Panc1 (cell line): Measurements from ENCODE around the gene FBXO47. TPM values are rescaled to one million over a fixed set of nuclear protein-coding genes. Genes with fewer than 3 reads are reported as not detected.

Experiments
- ATAC-seq: fragments of 200-7000 bp; cut with Tn5 transposase; 2 replicates; pipeline ENCODE4 v1.9.1; 2020; ENCODE audit warnings: mild to moderate bottlenecking, moderate library complexity
- BruUV-seq: library from RNA; stranded (reverse); fragments of 400-500 nt; replicated peaks from 2 replicates; lab custom pipeline; 2021; lab: Mats Ljungman, UMichigan
- CTCF ChIA-PET: fragments of 300-600 bp; sonication (Branson Sonifier 250); formaldehyde crosslinking; loops from one replicate; lab custom pipeline; 2022; ENCODE audit warnings: antibody characterized with exemption; lab: Charles Lee
- POLR2A ChIA-PET: fragments of 300-600 bp; sonication (Branson Sonifier 250); formaldehyde crosslinking; loops from one replicate; lab custom pipeline; 2022; ENCODE audit warnings: antibody characterized with exemption; lab: Charles Lee
- DNase-seq: peaks from one replicate; pipeline ENCODE4 v3.0.0-alpha.2; 2010; ENCODE audit warnings: low read depth, low spot score
- H3K27ac ChIP-seq: 2 replicates; pipeline ENCODE4 v1.5.1; 2011; ENCODE audit warnings: mild to moderate bottlenecking, low read length, inconsistent platforms
- H3K27me3 ChIP-seq: fragments of 200-500 bp; sonication (Bioruptor generic); 2 replicates; pipeline ENCODE4 v1.6.0; 2014; ENCODE audit warnings: low read length, inconsistent platforms; ENCODE audit not compliant: control insufficient read depth, insufficient read depth
- H3K36me3 ChIP-seq: fragments of 200-500 bp; sonication (Bioruptor generic); 2 replicates; pipeline ENCODE4 v1.5.1; 2014; ENCODE audit warnings: inconsistent platforms, mild to moderate bottlenecking, low read length, moderate library complexity; ENCODE audit not compliant: control insufficient read depth, insufficient read depth
- H3K4me1 ChIP-seq: 2 replicates; pipeline ENCODE4 v1.5.1; 2011; ENCODE audit warnings: inconsistent platforms, mild to moderate bottlenecking, low read length, moderate library complexity; ENCODE audit not compliant: control insufficient read depth, insufficient read depth
- H3K4me3 ChIP-seq, 2 experiments: 2 replicates each; pipeline ENCODE4 v1.5.1; 2011 to 2012; ENCODE audit warnings: low read depth in 2 of 2, low read length in 2 of 2, mild to moderate bottlenecking in 2 of 2, inconsistent platforms in 1 of 2, moderate library complexity in 1 of 2
- H3K9me3 ChIP-seq: fragments of 200-500 bp; sonication (Bioruptor generic); 2 replicates; pipeline ENCODE4 v1.5.1; 2014; ENCODE audit warnings: low read depth, mild to moderate bottlenecking, inconsistent platforms, low read length, moderate library complexity; ENCODE audit not compliant: control insufficient read depth, insufficient read depth
- POLR2AphosphoS5 ChIP-seq: IDR thresholded peaks from 2 replicates; pipeline ENCODE4 v1.6.1; 2012; ENCODE audit warnings: mild to moderate bottlenecking, low read depth, low read length, moderate library complexity
- SIN3A ChIP-seq: IDR thresholded peaks from 2 replicates; pipeline ENCODE4 v1.6.1; 2012; ENCODE audit warnings: low read depth, mild to moderate bottlenecking, low read length, moderate library complexity, borderline replicate concordance; ENCODE audit not compliant: insufficient read depth
- TCF7L2 ChIP-seq: IDR thresholded peaks from 2 replicates; pipeline ENCODE4 v1.6.1; 2011; ENCODE audit warnings: mild to moderate bottlenecking, low read depth, low read length, inconsistent platforms
- in situ Hi-C: cut with HindIII; loops from 2 replicates; pipeline ENCODE4 v1.10.0; 2016; ENCODE audit warnings: low sequenced_read_pairs, low pct_unique_long_range_greater_than_20kb
- intact Hi-C: fragments of 100-400 bp; cut with micrococcal nuclease; formaldehyde crosslinking; loops from one replicate; pipeline ENCODE4 v1.10.0; 2022; ENCODE audit not compliant: unreplicated experiment
- total RNA-seq: library from RNA; stranded (reverse); gene quantifications from one replicate; pipeline ENCODE4 v1.2.1, GENCODE V29; 2021; ENCODE audit not compliant: unreplicated experiment
- TF ChIP-seq, protein P1 (sequence below), 2 experiments: IDR thresholded peaks; 2 replicates each; pipeline ENCODE4 v1.6.1; 2011 to 2012; ENCODE audit warnings: low read depth in 2 of 2, control low read depth in 1 of 2, low read length in 1 of 2, mild to moderate bottlenecking in 1 of 2, moderate library complexity in 1 of 2; ENCODE audit not compliant: insufficient read depth in 1 of 2
- TF ChIP-seq, protein P2 (sequence below): fragments of 450-650 bp; IDR thresholded peaks from 2 replicates; pipeline ENCODE4 v1.5.1; 2017; ENCODE audit warnings: mild to moderate bottlenecking

The FBXO47 gene
- total RNA-seq, 1 experiment from 2014 or later, result not detected

DNA sequence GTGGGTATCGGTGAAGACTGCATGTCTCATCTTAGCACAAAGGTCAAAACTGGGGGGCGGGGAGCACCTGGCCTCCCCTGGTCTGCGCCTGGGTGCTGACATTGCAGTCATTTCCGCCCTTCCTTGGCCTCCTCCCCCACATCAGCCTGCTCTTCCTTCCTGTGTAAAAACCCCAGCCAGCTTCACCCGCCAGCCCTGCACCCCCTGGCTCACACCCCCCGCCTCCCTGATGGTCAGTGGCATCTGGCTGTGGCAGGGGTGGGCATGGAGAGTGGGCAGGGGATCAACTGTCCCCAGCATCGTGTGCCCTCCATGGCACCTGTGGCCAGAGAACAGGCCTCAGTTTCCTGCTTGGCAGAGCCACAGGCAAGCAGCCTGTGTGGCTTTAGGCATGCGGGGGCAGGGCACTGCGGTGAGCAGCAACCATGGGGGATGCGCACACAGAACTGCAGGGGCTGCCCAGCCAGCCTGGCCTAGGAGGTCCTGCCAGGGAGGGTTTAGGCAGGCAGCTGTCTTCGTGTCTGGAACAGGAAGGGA is 68.3 kb downstream of the FBXO47 start:
- Histone ChIP-seq H3K4me1 (peaks cover 27% of the 10 kb centered on the region), H3K9me3 (no peaks in the 10 kb centered on the region), H3K27ac (no peak overlapping the region), H3K27me3 (no peaks in the 10 kb centered on the region), H3K36me3 (no peaks in the 10 kb centered on the region), H3K4me3 (no peak overlapping the region)
- ChIA-PET POLR2A (no interaction called here), CTCF (no interaction called here)
- no peak for ATAC-seq
- TF ChIP-seq, protein P1, sequence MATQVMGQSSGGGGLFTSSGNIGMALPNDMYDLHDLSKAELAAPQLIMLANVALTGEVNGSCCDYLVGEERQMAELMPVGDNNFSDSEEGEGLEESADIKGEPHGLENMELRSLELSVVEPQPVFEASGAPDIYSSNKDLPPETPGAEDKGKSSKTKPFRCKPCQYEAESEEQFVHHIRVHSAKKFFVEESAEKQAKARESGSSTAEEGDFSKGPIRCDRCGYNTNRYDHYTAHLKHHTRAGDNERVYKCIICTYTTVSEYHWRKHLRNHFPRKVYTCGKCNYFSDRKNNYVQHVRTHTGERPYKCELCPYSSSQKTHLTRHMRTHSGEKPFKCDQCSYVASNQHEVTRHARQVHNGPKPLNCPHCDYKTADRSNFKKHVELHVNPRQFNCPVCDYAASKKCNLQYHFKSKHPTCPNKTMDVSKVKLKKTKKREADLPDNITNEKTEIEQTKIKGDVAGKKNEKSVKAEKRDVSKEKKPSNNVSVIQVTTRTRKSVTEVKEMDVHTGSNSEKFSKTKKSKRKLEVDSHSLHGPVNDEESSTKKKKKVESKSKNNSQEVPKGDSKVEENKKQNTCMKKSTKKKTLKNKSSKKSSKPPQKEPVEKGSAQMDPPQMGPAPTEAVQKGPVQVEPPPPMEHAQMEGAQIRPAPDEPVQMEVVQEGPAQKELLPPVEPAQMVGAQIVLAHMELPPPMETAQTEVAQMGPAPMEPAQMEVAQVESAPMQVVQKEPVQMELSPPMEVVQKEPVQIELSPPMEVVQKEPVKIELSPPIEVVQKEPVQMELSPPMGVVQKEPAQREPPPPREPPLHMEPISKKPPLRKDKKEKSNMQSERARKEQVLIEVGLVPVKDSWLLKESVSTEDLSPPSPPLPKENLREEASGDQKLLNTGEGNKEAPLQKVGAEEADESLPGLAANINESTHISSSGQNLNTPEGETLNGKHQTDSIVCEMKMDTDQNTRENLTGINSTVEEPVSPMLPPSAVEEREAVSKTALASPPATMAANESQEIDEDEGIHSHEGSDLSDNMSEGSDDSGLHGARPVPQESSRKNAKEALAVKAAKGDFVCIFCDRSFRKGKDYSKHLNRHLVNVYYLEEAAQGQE (IDR thresholded peaks at IDR 0.05; ENCODE audit: insufficient read depth in 1 of 2, low read depth in 2 of 2, low read length in 1 of 2), result no peak
- no peak for TF ChIP-seq SIN3A
- no peak for TF ChIP-seq POLR2AphosphoS5
- no peak for TF ChIP-seq TCF7L2
- TF ChIP-seq, protein P2, sequence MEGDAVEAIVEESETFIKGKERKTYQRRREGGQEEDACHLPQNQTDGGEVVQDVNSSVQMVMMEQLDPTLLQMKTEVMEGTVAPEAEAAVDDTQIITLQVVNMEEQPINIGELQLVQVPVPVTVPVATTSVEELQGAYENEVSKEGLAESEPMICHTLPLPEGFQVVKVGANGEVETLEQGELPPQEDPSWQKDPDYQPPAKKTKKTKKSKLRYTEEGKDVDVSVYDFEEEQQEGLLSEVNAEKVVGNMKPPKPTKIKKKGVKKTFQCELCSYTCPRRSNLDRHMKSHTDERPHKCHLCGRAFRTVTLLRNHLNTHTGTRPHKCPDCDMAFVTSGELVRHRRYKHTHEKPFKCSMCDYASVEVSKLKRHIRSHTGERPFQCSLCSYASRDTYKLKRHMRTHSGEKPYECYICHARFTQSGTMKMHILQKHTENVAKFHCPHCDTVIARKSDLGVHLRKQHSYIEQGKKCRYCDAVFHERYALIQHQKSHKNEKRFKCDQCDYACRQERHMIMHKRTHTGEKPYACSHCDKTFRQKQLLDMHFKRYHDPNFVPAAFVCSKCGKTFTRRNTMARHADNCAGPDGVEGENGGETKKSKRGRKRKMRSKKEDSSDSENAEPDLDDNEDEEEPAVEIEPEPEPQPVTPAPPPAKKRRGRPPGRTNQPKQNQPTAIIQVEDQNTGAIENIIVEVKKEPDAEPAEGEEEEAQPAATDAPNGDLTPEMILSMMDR, result no peak
- intact Hi-C loops (no loop called here), in situ Hi-C loops (no loop called here)
- no TSS peak for BruUV-seq
- no peak for DNase-seq

DNA sequence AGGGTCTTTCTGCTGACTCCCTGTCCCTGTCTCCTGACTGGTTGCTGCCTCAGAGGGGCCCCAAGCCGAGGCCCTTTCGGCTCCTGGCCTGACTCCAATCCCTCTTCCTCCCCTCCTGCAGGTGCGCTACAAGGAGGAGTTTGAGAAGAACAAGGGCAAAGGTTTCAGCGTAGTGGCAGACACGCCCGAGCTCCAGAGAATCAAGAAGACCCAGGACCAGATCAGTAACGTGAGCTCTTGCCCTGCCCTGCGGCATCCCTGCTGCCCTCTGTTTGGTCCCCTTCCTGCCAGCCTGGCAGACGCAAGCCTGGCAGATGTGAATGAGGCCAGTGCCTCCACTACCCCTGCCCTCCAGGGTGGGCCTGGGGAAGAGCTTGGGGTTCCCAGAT is 68.9 kb downstream of the FBXO47 start:
- POLR2A ChIA-PET, result no interaction called here

More for the DNA sequence above, 68.9 kb downstream of the FBXO47 start:
- TF ChIP-seq, protein P1 (IDR thresholded peaks at IDR 0.05; ENCODE audit: insufficient read depth in 1 of 2, low read depth in 2 of 2, low read length in 1 of 2), result no peak
- no peak for TF ChIP-seq POLR2AphosphoS5
- TF ChIP-seq SIN3A, result no peak
- TF ChIP-seq TCF7L2, result no peak
- TF ChIP-seq, protein P2, result no peak
- intact Hi-C loops (no loop called here), in situ Hi-C loops (no loop called here)
- Histone ChIP-seq H3K27ac (no peak overlapping the region), H3K27me3 (no peaks in the 10 kb centered on the region), H3K36me3 (no peaks in the 10 kb centered on the region), H3K4me3 (no peak overlapping the region), H3K4me1 (peaks cover 27% of the 10 kb centered on the region), H3K9me3 (no peaks in the 10 kb centered on the region)
- ATAC-seq (no peak), DNase-seq (no peak)
- BruUV-seq, result no TSS peak
- CTCF ChIA-PET, result interaction anchor here (0.6 kb wide), 1 partner anchor 129 kb away, joined by 3 read pairs; no protein-coding TSS in a partner anchor
